Glutamatergic neuron (in vitro differentiated cells): ENCODE data around the gene UGT3A2. TPM values are rescaled to one million over a fixed set of nuclear protein-coding genes. Genes with fewer than 3 reads are reported as not detected.

Experiments used
- DNase-seq: peaks from one replicate; pipeline ENCODE4 v3.0.0; 2022
- H3K27ac Mint-ChIP-seq: one replicate; pipeline ENCODE4 v1.8.0; 2020; ENCODE audit warnings: mild to moderate bottlenecking, mixed read lengths, inconsistent platforms; ENCODE audit not compliant: unreplicated experiment
- H3K27me3 Mint-ChIP-seq: one replicate; pipeline ENCODE4 v1.8.0; 2020; ENCODE audit warnings: mild to moderate bottlenecking, moderate library complexity, mixed read lengths, inconsistent platforms; ENCODE audit not compliant: unreplicated experiment
- H3K36me3 Mint-ChIP-seq: one replicate; pipeline ENCODE4 v1.8.0; 2020; ENCODE audit warnings: mild to moderate bottlenecking, mixed read lengths, inconsistent platforms; ENCODE audit not compliant: unreplicated experiment
- H3K4me1 Mint-ChIP-seq: one replicate; pipeline ENCODE4 v1.8.0; 2020; ENCODE audit warnings: mild to moderate bottlenecking, low read depth, mixed read lengths, inconsistent platforms; ENCODE audit not compliant: unreplicated experiment
- H3K4me3 Mint-ChIP-seq: one replicate; pipeline ENCODE4 v1.8.0; 2020; ENCODE audit warnings: mild to moderate bottlenecking, mixed read lengths, inconsistent platforms; ENCODE audit not compliant: unreplicated experiment
- H3K9me3 Mint-ChIP-seq: one replicate; pipeline ENCODE4 v1.8.0; 2020; ENCODE audit warnings: mild to moderate bottlenecking, moderate library complexity, mixed read lengths, inconsistent platforms; ENCODE audit not compliant: unreplicated experiment
- CTCF ChIP-seq: fragments of 200-600 bp; sonication (generic); IDR thresholded peaks from one replicate; pipeline ENCODE4 v1.5.0; 2021; ENCODE audit not compliant: partially characterized antibody, unreplicated experiment
- total RNA-seq: library from RNA; stranded (reverse); fragmentation: NEBNext Ultra II Directional; extraction: Animal tissue kit (Norgen Biotek cat#: 25700); gene quantifications from one replicate; pipeline ENCODE4 v1.2.1, GENCODE V29; 2021; ENCODE audit not compliant: unreplicated experiment

The UGT3A2 gene
- total RNA-seq, 1 donor from 2014 or later, result 0.37 TPM

GRCh38 chr5:36033047-36033446, 33.6 kb downstream of the UGT3A2 start:
- Mint-ChIP-seq H3K27me3 (no peaks in the 10 kb centered on the region), H3K4me3 (no peak overlapping the region), H3K9me3 (peaks cover 2% of the 10 kb centered on the region), H3K27ac (no peak overlapping the region), H3K36me3 (peaks cover under 1% of the 10 kb centered on the region), H3K4me1 (no peaks in the 10 kb centered on the region)
- DNase-seq, result no peak
- no peak for TF ChIP-seq CTCF

- no peaks in the 10 kb centered on the region for H3K27me3 Mint-ChIP-seq
- no peaks in the 10 kb centered on the region for H3K4me1 Mint-ChIP-seq
- H3K27ac Mint-ChIP-seq, result no peak overlapping the region
- no peak for DNase-seq
- TF ChIP-seq CTCF, result no peak
- H3K4me3 Mint-ChIP-seq, result no peak overlapping the region
- H3K9me3 Mint-ChIP-seq, result peaks cover 2% of the 10 kb centered on the region
- H3K36me3 Mint-ChIP-seq, result no peaks in the 10 kb centered on the region
Measured at GRCh38 chr5:36031223-36031622, 35.5 kb downstream of the UGT3A2 start.

- H3K4me1 Mint-ChIP-seq, result no peaks in the 10 kb centered on the region
- H3K36me3 Mint-ChIP-seq, result no peaks in the 10 kb centered on the region
- H3K4me3 Mint-ChIP-seq, result no peak overlapping the region
- H3K27me3 Mint-ChIP-seq, result no peaks in the 10 kb centered on the region
- H3K9me3 Mint-ChIP-seq, result no peaks in the 10 kb centered on the region
- no peak overlapping the region for H3K27ac Mint-ChIP-seq
- DNase-seq, result no peak
- no peak for TF ChIP-seq CTCF
Measured at GRCh38 chr5:36029914-36030313, 36.8 kb downstream of the UGT3A2 start.

DNA sequence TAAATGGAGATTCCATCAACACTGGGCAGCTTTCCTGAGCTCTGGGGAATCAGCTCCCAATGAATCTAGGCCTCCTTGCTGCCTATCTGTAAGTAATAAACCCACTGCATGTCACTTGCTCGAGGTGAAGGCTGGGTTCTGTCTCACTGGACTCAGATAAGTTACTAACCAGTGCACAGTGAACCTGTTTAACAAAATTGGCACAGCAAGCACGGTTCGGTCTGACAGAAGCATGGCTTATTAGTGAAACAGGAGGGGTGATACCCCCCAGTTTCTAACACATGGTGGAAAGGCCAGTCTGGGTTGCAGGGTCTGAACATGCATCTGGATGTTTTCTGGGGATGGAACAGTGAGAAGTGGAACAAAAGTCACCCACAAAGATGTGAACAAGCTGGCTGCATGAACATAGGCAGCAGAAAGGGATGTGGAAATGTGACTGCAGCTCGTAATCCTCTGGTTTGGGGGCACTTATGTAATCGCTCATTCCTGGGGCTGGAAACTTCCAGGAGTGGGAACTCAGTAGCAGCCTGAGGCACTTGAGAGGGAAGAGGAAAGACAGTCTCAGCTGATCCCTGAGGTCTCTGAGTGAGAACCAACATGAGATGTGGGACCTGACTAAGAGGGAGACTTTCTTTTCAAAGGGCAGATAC, 37.7 kb downstream of the UGT3A2 start:
- no peaks in the 10 kb centered on the region for H3K36me3 Mint-ChIP-seq
- no peaks in the 10 kb centered on the region for H3K4me1 Mint-ChIP-seq
- H3K9me3 Mint-ChIP-seq, result no peaks in the 10 kb centered on the region
- H3K27ac Mint-ChIP-seq, result no peak overlapping the region
- DNase-seq, result no peak
- TF ChIP-seq CTCF, result no peak
- no peaks in the 10 kb centered on the region for H3K27me3 Mint-ChIP-seq
- H3K4me3 Mint-ChIP-seq, result no peak overlapping the region

GRCh38 chr5:36027711-36028110, 39.0 kb downstream of the UGT3A2 start:
- no peaks in the 10 kb centered on the region for H3K36me3 Mint-ChIP-seq
- H3K4me3 Mint-ChIP-seq, result no peak overlapping the region
- TF ChIP-seq CTCF, result no peak
- no peak overlapping the region for H3K27ac Mint-ChIP-seq
- no peaks in the 10 kb centered on the region for H3K27me3 Mint-ChIP-seq
- no peak for DNase-seq
- H3K9me3 Mint-ChIP-seq, result no peaks in the 10 kb centered on the region
- H3K4me1 Mint-ChIP-seq, result no peaks in the 10 kb centered on the region
